Activated CD4-positive, alpha-beta T cell treated with anti-CD3 and anti-CD28 coated beads for 1 hour (primary cell): ENCODE results near the gene RACK1.
A peak's percentile ranks its signal among the peaks of the same experiment; 100 is the strongest.
"Not testable (repeated sequence)": the region's sequence is repeated elsewhere in the genome, so short reads cannot be mapped to it uniquely, and the experiment has no call there.

ENCODE experiments used
- DNase-seq: peaks from one replicate; pipeline ENCODE4 v3.0.0-alpha.2; 2020

Gene RACK1

DNA sequence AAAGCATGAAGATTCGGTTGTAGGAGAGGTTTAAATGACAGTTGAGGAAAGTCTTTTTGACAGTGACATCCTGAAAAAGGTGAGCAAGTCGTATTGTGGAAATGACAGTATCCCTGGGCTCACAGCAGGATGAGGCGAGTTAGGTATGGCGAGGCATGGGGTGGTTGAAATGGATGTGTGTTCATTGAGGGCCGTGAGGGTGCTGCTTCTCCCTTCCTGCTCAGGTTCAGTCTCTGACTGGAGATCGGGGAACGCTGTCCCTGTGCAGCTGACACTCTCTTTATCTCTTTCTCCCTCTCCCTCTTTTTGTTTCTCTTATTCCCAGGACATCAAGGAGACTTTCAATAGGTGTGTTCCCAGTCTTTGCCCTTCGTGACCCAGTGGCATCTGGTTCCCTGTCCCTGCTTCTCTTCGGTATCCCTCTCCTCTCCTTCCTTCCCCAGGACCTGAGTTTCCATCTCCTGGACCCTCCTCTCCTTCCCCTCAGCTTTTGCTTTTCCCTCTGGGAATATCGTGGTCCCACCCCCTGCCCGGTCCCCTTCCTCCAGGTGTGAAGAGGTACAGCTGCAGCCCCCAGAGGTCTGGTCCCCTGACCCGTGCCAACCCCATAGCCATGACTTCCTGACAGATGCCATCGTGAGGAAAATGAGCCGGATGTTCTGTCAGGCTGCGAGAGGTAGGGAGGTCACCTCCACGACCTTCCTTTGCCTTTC lies 10.5 kb downstream of the RACK1 start:
- no peak for DNase-seq

DNA sequence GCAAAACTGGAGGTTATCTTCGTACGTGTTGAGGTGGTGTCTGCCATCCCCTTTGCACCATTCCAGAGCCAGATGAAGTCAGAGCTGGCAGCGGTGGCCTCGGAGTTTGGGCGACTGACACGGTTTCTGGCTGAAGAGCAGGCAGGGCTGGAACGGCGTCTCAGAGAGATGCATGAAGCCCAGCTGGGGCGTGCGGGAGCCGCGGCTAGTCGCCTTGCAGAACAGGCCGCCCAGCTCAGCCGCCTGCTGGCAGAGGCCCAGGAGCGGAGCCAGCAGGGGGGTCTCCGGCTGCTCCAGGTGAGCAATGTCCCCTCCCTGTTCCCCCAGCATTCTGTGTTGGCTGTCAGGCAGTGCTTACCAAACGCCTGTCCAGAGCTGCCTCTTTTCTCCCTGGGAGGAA lies 11.1 kb downstream of the RACK1 start:
- DNase-seq: no peak

DNA sequence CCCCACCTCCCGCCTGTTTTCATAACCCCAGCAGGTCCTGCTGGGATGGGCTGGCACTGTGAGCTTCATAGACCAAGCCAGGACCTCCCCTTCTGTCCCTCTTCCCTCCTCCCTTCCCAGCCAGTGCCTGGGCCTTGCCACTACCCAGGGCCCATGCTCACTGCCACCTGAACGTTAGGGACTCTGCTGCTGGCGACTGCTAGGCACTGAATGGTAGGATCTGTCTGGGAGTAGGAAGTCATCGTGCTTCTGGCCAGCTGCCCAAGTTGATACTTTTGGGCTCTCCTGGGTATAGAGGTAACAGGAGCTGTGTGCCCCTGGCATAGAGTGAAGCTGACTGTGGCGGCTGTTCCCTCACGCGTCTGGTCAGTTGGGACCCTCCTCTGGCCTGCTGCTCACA lies 12.3 kb downstream of the RACK1 start:
- DNase-seq: no peak

DNA sequence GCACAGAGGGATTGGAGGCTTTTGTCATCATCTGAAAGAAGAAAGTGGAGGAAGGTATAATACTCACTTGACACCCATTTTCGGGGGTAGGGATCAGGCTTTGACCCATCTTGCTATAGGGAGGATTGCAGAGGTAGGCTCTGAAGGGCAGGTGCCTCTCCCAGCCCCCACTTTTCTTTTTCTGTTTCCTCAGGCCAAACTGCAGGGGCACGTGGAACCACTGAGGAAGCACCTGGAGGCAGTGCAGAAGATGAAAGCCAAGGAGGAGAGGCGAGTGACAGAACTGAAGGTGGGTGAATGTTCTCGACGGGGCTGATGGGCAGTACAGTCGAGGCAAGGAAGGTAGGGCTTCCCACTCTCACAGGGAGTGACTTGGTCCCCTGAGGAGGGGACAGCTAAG lies 13.2 kb downstream of the RACK1 start:
- no peak for DNase-seq

DNA sequence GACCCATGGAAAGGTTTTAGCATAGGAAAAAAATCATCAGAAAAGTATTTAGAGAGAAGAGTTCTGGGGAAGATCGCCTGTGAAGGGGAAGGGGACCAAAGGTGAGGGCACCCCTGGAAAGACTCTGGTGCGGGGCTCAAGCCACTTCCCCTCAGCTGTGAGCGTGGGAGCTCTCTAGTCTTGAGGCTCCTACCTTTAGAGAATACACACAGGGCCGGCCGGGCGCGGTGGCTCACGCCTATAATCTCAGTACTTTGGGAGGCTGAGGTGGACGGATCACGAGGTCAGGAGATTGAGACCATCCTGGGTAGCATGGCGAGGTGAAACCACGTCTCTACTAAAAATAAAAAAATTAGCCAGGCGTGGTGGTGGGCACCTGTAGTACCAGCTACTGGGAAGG lies 13.7 kb downstream of the RACK1 start:
- DNase-seq: no peak

DNA sequence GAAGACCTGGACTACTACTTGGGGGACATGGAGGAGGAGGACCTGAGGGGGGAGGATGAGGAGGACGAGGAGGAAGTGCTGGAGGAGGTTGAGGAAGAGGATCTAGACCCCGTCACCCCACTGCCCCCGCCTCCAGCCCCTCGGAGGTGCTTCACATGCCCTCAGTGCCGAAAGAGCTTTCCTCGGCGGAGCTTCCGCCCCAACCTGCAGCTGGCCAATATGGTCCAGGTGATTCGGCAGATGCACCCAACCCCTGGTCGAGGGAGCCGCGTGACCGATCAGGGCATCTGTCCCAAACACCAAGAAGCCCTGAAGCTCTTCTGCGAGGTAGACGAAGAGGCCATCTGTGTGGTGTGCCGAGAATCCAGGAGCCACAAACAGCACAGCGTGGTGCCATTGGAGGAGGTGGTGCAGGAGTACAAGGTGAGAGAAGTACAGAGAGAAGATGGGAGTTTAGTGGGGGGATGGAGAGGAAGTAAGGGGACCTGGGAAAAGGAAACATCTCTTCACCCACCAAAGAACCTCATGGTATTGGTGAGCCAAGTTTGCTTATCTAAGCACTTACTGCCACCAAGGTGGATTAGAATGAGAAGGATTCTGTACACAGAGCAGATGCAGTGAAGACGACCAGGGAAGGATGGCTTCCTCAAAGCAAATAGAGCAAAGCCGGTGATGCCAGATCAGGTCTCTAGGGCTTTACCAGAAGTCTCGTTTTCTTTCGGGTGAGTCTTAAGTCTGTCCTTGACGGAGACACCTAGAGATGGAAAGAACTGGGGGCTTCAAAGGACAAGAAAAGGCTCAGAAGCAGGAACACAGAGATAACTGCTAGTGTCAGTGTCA lies 19.1 kb downstream of the RACK1 start:
- no peak for DNase-seq

DNA sequence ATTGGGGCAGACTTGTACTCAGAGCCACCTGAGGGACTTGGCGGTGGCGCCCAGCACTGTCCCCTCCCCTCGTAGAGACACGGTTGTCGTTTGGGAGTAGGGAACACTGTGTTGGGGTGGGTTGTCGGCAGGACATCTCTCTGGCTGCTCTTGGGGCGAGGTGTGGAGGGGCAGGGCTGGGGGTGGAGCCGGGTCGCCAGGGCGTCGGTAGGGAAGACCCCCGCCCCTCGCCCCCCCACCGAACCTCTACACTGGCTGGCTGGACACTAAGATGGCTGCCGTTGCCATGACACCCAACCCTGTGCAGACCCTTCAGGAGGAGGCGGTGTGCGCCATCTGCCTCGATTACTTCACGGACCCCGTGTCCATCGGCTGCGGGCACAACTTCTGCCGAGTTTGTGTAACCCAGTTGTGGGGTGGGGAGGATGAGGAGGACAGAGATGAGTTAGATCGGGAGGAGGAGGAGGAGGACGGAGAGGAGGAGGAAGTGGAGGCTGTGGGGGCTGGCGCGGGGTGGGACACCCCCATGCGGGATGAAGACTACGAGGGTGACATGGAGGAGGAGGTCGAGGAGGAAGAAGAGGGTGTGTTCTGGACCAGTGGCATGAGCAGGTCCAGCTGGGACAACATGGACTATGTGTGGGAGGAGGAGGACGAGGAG lies 19.8 kb downstream of the RACK1 start:
- DNase-seq: no peak

DNA sequence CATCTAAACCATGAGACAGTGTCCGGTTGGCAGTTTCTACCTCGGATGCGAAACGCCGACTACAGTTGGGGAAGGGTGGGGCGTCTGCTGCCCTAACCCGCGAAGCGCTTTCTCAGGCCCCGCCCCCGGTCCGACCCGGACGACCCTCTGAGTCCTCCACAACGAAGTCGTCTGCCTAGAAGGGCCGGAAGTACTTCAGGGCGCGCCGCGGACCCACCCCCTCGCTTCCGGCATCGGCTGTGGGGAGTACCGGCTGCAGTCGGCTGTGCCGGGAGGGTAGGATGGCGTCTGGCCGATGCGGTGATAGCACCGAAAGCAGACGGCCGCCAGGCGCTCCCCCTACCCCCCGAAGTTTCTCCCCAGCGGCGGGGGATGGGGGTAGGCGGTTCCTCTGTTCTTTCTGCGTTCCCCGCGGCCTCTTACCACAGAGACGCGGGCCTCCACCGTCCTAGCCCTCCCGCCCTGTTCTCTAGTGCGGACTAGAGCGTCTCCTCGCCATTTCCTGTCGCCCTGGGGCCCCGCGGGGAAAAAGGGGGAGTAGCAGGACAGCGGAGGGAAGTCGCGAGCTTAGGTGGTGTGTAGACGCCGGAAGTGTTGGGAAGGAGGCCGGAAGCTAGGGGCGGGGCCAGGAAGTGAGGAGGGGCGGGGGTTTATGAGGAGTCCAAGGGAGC lies 20.5 kb downstream of the RACK1 start, which contains the start of gene TRIM41:
TRIM41 (plus strand) TSS at position 224 of the 671 bp plus-strand sequence. CDS start 719 bp downstream, outside the sequence.
- DNase-seq: peak; percentile 96

DNA sequence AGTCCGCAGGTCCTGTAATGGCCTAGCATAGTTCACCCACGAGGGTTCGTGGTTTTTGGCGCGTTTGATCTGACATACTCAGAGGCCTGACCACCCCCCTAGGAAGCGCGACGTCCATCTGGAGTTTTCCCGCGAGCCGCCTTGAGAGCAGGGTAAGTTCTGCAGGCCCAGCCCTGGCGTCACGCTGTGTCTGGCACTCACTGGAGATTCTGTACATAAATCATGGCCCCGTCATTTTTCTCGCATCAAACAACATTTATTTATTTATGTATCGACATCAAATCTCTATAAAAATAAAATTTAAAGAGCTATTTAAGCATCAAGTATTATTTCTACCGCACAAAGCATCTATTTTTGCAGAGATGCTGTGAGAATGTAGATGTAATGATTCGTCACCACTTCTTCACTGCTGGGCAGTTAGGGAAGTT lies 21.1 kb downstream of the RACK1 start:
- no peak for DNase-seq

DNA sequence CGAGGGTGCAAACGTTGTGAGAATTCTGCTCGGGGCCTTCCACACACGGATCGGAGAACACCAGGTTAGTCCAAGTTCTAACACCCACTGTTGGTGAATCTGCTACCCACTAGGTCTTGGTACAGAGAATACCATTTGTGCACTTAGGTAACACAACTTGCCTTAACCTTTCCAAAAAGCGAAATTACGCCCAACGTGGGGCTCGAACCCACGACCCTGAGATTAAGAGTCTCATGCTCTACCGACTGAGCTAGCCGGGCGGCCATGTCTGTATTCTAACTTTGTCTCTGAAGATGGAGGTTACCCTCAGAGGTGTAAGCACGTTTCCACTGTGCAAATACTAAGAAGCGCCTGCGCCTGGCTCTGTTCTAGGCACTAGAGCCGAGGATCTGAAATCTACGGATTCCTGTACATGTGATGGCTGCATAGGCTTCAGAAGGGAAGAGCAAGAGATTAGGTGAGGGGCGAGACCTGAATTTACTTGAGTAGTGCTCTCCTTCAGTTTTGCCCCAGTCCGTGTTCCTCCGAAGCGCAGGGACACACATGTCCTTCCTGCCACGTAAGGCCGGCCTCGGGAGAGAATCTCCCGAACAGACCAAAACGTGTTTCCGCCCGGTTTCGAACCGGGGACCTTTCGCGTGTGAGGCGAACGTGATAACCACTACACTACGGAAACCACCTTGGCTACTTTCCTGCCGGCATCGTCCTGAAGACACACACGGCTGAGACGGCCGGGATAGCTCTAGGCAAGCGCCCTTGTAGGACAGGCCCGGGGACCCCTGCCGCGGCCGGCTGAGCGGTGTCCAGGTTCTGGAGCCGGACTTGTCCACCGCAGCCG lies 21.7 kb downstream of the RACK1 start:
- DNase-seq: peak; percentile 97

DNA sequence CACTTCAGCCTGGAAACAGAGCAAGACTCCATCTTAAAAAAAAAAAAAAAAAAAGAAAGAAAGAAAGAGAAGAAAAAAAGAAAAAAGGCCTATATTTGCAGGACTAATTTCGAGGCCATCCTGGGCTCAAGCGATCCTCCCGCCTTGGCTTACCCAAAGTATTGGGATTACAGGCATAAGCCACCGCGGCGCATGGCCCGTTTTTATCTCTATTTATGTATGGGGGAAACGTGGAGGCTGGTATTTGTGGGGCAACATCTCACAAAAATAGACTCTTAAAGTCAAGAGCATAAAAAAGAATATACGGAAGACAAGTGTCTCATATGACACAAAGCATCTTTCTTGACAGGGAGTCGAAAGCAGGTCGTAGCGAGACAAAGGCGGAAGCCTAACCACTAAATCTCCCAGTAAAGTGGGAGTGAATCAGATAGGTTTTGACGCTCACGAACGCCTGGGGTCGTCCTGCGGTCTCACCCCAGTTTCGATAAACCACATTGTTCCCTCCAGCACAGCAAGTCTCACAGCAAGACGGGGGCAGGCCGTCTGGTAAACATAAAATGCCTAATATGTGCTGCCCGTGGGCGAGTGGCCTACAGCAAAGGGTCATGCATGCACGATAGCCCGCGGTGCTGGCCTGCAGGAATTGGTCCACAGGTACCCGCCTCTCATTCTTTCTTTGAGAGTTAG lies 22.5 kb downstream of the RACK1 start:
- no peak for DNase-seq

DNA sequence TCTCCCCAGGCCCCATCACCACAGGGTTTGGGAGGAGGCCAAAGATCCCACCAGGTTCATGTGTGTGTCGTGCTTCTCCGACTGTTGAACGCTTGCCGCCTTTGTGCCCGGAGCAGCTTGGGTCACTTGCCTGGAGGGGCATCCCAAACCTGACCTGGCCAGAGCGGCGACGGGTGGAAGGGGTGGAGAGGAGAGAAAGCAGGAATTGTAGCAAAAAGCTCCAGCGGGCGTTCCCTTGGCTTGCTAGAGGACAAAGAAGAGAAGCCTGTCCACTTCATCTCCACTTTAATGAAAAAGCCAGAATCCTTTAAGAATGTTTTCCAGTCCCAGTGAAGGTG lies 23.6 kb downstream of the RACK1 start:
- DNase-seq: no peak

DNA sequence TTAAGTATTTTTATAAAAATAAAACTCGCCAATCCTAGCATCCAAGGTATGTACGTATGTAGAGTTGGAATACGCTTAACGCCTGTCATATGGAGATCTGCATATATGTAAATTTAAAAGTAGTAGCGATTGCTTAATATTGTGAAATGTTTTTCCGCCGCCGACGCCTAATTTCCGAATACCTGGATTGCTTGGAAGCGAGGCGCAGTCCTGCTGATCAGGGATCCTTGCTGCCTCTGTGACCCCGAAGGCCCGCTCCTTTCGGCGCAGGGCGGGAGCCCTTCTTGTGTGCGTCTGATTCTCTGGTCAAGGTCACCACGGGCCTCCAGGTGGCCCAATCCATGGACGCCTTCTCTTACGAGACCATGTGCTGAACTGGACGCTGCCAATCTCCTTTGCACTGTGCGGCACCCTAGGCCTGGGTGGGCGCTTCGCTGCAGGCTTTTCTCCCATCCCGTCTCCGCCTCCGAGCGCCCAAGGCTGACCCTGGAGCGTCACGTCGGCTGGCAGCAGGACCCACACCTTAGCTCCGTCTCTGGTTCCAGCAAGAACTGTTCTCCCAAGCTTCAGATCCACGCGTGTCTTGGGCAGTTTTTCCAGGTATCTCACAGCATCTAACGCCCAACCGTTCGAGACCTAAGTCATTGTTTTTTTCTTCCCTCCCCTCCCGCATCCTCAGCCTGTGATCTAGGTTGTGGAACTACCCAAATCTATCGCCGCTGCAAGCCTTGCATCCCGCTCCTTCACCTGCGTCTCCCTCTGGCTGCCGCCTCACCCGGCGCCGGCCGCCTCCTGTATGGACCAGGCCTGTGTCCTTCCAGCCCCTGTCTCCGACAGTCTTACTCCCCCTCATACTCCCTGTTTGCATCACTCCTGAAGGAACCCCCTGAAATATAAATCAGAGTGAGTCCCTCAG lies 24.2 kb downstream of the RACK1 start:
- DNase-seq: no peak

DNA sequence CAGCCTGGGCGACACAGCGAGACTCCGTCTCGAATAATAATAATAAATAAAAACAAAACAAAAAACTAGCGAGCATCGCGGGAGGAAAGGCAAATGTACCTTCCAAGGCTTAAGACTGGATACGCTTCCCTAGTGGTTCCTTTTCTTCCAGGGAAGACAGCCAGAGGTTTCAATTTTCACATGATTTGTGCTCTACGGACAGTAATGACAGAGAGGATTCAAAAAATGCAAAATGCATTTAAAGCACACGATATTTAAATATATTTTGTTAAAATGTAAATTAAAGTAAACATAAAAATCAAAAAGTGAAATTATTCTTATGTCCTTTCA lies 24.9 kb downstream of the RACK1 start:
- no peak for DNase-seq

DNA sequence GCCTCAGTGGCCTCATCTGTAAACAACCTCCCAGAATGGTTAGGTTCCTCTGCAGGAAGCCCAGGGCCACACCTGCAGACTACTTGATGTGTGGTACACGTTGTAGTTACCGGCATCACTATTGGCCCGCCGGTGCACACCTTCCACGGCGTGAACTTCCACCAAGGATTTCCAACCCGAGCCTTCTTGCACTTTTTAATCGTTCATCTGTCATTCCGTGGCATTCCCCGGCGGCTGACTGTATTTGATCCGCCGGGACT lies 26.0 kb downstream of the RACK1 start:
- DNase-seq: no peak

DNA sequence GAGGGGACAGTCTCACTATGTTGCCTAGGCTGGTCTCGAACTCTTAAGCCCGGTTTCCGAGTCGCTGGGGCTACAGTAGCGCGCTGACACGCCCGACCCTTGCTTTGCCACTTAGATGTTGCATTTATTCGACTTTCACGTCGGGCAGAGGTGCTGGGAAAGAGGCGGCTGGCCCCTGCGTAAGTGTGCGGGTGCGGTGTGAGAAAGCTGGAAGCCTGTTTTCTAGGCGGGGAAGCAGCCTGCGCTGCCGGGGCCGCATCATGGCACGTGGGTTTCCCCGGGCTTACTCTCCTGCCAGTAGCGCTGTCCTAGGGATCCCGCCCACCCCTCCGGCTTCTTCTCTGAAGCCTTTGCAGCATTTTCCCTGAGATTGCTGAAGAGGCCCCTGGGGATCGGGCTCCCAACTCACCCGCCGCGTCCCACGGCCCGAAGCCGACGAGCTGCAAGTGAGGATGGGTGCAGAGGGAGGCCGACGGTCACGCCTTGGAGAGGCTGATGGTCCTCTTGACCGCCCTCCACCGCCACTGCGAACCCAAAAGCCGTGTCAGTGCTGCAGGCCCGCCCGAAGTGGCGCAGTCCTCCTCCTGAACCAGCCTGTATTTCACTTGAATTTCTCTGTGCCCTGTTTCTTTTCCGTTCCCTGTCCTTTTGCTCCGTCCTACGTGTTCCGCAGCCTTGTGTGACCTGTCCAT lies 26.4 kb downstream of the RACK1 start:
- DNase-seq: peak; percentile 49

DNA sequence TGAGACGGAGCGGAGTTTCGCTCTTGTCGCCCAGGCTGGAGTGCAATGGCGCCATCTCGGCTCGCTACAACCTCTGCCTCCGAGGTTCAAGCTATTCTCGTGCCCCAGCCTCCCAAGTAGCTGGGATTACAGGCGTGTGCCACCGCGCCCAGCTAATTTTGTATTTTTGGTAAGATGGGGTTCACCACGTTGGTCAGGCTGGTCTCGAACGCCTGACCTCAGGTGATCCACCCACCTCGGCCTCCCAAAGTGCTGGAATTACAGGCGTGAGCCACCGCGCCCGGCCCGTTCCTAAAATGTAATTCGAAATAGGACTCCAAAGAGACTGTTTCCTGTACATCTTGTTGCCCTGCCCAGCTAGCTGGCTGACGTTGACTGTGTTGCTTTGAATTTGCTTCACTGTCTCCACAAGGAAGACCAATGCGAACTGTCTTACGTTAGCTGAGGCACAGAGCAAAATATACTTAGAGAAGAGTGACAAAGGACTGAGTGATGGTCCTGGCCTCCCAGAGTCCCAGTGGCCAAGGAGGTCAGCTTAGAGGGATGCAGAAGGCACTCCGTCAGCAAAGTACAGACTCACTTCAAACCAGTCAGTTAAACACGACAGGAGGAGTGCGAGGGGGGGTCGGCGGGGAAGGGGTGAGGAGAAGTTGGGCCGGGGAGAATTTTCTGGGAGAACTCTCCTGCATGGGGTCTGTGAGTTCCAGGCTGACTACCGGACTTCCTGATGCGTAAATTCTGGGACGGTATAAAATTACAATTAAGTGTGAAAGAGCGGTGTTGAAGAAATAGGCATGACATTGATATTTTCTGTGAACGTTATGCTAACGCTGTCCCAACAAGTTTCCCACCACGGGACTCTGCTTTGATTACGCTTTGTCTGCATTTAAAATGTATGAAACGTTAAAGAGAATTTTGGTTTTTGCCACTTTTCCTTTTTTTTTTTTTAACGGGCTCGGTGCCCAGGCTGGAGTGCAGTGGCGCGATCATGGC lies 27.4 kb downstream of the RACK1 start:
- no peak for DNase-seq

DNA sequence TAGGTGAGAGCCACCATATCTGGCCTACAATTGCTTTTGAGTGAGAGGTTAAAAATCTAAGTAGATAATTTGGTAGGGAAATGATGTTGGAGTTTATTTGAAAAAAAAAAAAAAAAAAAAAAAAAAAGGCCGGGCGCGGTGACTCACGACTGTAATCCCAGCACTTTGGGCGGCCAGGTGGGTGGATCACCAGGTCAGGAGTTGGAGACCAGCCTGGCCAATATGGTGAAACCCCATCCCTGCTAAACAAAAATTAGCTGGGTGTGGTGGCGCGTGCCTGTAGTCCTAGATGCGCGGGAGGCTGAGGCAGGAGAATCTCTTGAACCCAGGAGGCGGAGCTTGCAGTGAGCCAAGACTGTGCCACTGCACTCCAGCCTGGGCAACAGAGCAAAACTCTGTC lies 29.5 kb downstream of the RACK1 start:
- DNase-seq: not testable (repeated sequence)

DNA sequence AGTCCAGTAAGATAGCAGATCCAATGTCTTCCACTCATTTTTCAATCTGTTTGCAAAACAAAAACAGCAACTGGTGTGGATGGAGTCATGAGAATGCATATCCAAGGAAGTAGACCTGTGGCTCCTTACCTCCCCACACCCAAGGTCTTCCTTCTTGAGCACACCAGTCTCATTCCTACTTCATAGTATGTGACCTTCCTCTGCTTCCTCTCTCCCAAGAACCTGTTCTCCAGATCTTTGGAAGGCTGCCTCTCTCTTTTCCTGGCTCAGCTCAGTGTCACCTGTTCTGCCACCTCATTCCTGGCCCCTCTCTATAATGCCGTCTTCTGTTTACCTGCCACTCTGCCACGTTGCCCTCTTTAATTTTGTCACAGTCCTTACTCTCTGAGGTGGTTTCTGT lies 30.8 kb downstream of the RACK1 start:
- no peak for DNase-seq
